K562 (cell line): Measurements from ENCODE around the gene RUNDC1. TPM values are rescaled to one million over a fixed set of nuclear protein-coding genes. Genes with fewer than 3 reads are reported as not detected.

Experiments
- CXXC5 ChIP-seq: fragments of 250-450 bp; sonication (Bioruptor Pico); IDR thresholded peaks from 2 replicates; pipeline ENCODE4 v1.8.0; 2022; ENCODE audit warnings: inconsistent platforms, mild to moderate bottlenecking, moderate library complexity
- EP300 ChIP-seq: IDR thresholded peaks from 2 replicates; pipeline ENCODE4 v1.6.1; 2012; ENCODE audit warnings: low read length, improper control_type of control experiment
- HLTF ChIP-seq: fragments of 450-650 bp; IDR thresholded peaks from 2 replicates; pipeline ENCODE4 v1.6.1; 2016
- POLR2B ChIP-seq: fragments of 450-650 bp; IDR thresholded peaks from 2 replicates; pipeline ENCODE4 v1.6.1; 2018; ENCODE audit warnings: low read depth; ENCODE audit not compliant: partially characterized antibody
- RFX1 ChIP-seq: fragments of 450-650 bp; IDR thresholded peaks from 2 replicates; pipeline ENCODE4 v1.6.1; 2016; ENCODE audit warnings: mild to moderate bottlenecking, moderate library complexity
- TRIM28 ChIP-seq: fragments of 450-650 bp; IDR thresholded peaks from 2 replicates; pipeline ENCODE4 v1.6.1; 2017
- ZNF77 ChIP-seq: fragments of 250-450 bp; sonication (Bioruptor Pico); IDR thresholded peaks from 2 replicates; pipeline ENCODE4 v1.5.0; 2020
- polyA plus RNA-seq, 8 experiments: library from polyadenylated mRNA; depleted of rRNA in 4 of 8; stranded (reverse) in 5 of 8; unstranded in 3 of 8; fragments of >200 nt; fragmentation: Nextera tagmentation in 2 of 8; fragmentation: Illumina TruSeq in 1 of 8; extraction: Ambion mirVana in 2 of 8; extraction: Trizol in 1 of 8; gene quantifications; 2 replicates each; pipeline versions ENCODE4 v1.2.1 to v1.2.3, GENCODE V29; 2011 to 2014; ENCODE audit warnings: inconsistent platforms in 1 of 8, missing spikeins in 1 of 8
- total RNA-seq, 7 experiments: library from RNA; depleted of rRNA in 6 of 7; stranded (reverse); fragments of >200 nt in 6 of 7; fragmentation: Illumina TruSeq in 2 of 7; extraction: Trizol in 2 of 7; gene quantifications; 2 replicates each; pipeline versions ENCODE4 v1.2.1 to v1.2.3, GENCODE V29; 2011 to 2021; ENCODE audit warnings: low replicate concordance in 1 of 7
- TF ChIP-seq, protein P1 (sequence below): IDR thresholded peaks from 2 replicates; pipeline ENCODE4 v1.6.1; 2014; ENCODE audit warnings: antibody characterized with exemption
- TF ChIP-seq, protein P2 (sequence below): fragments of 200-600 bp; sonication (generic); IDR thresholded peaks from one replicate; pipeline ENCODE4 v1.6.1; 2012; ENCODE audit warnings: mild to moderate bottlenecking, low read depth, low read length, inconsistent platforms

Gene RUNDC1
- total and polyA plus RNA-seq, 9 of the 15 experiments (the other 6 are each of a cell fraction or from before 2014, with no cell fraction given): 3.4 to 12.6 (median 9.4) TPM

GRCh38 chr17:43018008-43018853 lies 37.9 kb downstream of the RUNDC1 start (continued):
- TF ChIP-seq ZNF77 (no peak), EP300 (no peak), HLTF (no peak), CXXC5 (no peak), TRIM28 (no peak), POLR2B (no peak), RFX1 (peak; percentile 95)
- TF ChIP-seq, protein P1, sequence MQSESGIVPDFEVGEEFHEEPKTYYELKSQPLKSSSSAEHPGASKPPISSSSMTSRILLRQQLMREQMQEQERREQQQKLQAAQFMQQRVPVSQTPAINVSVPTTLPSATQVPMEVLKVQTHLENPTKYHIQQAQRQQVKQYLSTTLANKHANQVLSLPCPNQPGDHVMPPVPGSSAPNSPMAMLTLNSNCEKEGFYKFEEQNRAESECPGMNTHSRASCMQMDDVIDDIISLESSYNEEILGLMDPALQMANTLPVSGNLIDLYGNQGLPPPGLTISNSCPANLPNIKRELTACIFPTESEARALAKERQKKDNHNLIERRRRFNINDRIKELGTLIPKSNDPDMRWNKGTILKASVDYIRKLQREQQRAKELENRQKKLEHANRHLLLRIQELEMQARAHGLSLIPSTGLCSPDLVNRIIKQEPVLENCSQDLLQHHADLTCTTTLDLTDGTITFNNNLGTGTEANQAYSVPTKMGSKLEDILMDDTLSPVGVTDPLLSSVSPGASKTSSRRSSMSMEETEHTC: no peak
- TF ChIP-seq, protein P2, sequence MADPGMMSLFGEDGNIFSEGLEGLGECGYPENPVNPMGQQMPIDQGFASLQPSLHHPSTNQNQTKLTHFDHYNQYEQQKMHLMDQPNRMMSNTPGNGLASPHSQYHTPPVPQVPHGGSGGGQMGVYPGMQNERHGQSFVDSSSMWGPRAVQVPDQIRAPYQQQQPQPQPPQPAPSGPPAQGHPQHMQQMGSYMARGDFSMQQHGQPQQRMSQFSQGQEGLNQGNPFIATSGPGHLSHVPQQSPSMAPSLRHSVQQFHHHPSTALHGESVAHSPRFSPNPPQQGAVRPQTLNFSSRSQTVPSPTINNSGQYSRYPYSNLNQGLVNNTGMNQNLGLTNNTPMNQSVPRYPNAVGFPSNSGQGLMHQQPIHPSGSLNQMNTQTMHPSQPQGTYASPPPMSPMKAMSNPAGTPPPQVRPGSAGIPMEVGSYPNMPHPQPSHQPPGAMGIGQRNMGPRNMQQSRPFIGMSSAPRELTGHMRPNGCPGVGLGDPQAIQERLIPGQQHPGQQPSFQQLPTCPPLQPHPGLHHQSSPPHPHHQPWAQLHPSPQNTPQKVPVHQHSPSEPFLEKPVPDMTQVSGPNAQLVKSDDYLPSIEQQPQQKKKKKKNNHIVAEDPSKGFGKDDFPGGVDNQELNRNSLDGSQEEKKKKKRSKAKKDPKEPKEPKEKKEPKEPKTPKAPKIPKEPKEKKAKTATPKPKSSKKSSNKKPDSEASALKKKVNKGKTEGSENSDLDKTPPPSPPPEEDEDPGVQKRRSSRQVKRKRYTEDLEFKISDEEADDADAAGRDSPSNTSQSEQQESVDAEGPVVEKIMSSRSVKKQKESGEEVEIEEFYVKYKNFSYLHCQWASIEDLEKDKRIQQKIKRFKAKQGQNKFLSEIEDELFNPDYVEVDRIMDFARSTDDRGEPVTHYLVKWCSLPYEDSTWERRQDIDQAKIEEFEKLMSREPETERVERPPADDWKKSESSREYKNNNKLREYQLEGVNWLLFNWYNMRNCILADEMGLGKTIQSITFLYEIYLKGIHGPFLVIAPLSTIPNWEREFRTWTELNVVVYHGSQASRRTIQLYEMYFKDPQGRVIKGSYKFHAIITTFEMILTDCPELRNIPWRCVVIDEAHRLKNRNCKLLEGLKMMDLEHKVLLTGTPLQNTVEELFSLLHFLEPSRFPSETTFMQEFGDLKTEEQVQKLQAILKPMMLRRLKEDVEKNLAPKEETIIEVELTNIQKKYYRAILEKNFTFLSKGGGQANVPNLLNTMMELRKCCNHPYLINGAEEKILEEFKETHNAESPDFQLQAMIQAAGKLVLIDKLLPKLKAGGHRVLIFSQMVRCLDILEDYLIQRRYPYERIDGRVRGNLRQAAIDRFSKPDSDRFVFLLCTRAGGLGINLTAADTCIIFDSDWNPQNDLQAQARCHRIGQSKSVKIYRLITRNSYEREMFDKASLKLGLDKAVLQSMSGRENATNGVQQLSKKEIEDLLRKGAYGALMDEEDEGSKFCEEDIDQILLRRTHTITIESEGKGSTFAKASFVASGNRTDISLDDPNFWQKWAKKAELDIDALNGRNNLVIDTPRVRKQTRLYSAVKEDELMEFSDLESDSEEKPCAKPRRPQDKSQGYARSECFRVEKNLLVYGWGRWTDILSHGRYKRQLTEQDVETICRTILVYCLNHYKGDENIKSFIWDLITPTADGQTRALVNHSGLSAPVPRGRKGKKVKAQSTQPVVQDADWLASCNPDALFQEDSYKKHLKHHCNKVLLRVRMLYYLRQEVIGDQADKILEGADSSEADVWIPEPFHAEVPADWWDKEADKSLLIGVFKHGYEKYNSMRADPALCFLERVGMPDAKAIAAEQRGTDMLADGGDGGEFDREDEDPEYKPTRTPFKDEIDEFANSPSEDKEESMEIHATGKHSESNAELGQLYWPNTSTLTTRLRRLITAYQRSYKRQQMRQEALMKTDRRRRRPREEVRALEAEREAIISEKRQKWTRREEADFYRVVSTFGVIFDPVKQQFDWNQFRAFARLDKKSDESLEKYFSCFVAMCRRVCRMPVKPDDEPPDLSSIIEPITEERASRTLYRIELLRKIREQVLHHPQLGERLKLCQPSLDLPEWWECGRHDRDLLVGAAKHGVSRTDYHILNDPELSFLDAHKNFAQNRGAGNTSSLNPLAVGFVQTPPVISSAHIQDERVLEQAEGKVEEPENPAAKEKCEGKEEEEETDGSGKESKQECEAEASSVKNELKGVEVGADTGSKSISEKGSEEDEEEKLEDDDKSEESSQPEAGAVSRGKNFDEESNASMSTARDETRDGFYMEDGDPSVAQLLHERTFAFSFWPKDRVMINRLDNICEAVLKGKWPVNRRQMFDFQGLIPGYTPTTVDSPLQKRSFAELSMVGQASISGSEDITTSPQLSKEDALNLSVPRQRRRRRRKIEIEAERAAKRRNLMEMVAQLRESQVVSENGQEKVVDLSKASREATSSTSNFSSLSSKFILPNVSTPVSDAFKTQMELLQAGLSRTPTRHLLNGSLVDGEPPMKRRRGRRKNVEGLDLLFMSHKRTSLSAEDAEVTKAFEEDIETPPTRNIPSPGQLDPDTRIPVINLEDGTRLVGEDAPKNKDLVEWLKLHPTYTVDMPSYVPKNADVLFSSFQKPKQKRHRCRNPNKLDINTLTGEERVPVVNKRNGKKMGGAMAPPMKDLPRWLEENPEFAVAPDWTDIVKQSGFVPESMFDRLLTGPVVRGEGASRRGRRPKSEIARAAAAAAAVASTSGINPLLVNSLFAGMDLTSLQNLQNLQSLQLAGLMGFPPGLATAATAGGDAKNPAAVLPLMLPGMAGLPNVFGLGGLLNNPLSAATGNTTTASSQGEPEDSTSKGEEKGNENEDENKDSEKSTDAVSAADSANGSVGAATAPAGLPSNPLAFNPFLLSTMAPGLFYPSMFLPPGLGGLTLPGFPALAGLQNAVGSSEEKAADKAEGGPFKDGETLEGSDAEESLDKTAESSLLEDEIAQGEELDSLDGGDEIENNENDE: no peak
